Effector memory CD4-positive, alpha-beta T cell (primary cell): ENCODE results near the gene GALNT18.

Experiments used
- DNase-seq, 3 donors: peaks; one replicate each; pipeline ENCODE4 v3.0.0-alpha.2; 2020
- H3K27ac ChIP-seq: 2 replicates; pipeline ENCODE4 v1.7.0; 2013; ENCODE audit warnings: mild to moderate bottlenecking, low read length, moderate library complexity; ENCODE audit not compliant: insufficient read depth, poor library complexity, severe bottlenecking
- H3K27me3 ChIP-seq: replicated peaks from 2 replicates; pipeline ENCODE4 v1.7.0; 2013; ENCODE audit warnings: mild to moderate bottlenecking, low read length; ENCODE audit not compliant: insufficient read depth, control insufficient read depth, poor library complexity, severe bottlenecking
- H3K36me3 ChIP-seq: 2 replicates; pipeline ENCODE4 v1.7.0; 2013; ENCODE audit warnings: mild to moderate bottlenecking, low read length, moderate library complexity; ENCODE audit not compliant: control insufficient read depth, insufficient read depth
- H3K4me1 ChIP-seq: 2 replicates; pipeline ENCODE4 v1.7.0; 2013; ENCODE audit warnings: low read length, mild to moderate bottlenecking; ENCODE audit not compliant: control insufficient read depth, insufficient read depth, poor library complexity, severe bottlenecking
- H3K4me3 ChIP-seq: 2 replicates; pipeline ENCODE4 v1.7.0; 2013; ENCODE audit warnings: low read length, low read depth, mild to moderate bottlenecking; ENCODE audit not compliant: insufficient read depth, poor library complexity, severe bottlenecking
- H3K9me3 ChIP-seq: 2 replicates; pipeline ENCODE4 v1.7.0; 2013; ENCODE audit warnings: mild to moderate bottlenecking, low read length, moderate library complexity; ENCODE audit not compliant: control insufficient read depth

The GALNT18 gene

GRCh38 chr11:11267312-11267711, 354.5 kb downstream of the GALNT18 start:
- Histone ChIP-seq H3K4me1 (no peaks in the 10 kb centered on the region), H3K9me3 (no peaks in the 10 kb centered on the region), H3K36me3 (no peaks in the 10 kb centered on the region), H3K27ac (no peak overlapping the region), H3K27me3 (no peaks in the 10 kb centered on the region), H3K4me3 (no peak overlapping the region)
- DNase-seq, result no peak

GRCh38 chr11:11265994-11266606, 355.7 kb downstream of the GALNT18 start:
- DNase-seq, result peak; percentile 16 to 40 (median 31)
- Histone ChIP-seq H3K27me3 (no peaks in the 10 kb centered on the region), H3K4me3 (no peak overlapping the region), H3K9me3 (no peaks in the 10 kb centered on the region), H3K4me1 (no peaks in the 10 kb centered on the region), H3K36me3 (no peaks in the 10 kb centered on the region), H3K27ac (no peak overlapping the region)

GRCh38 chr11:11265320-11265719, 356.5 kb downstream of the GALNT18 start:
- Histone ChIP-seq H3K27ac (no peak overlapping the region), H3K36me3 (no peaks in the 10 kb centered on the region), H3K9me3 (no peaks in the 10 kb centered on the region), H3K27me3 (no peaks in the 10 kb centered on the region), H3K4me1 (no peaks in the 10 kb centered on the region), H3K4me3 (no peak overlapping the region)
- no peak for DNase-seq

GRCh38 chr11:11263238-11264005, 358.4 kb downstream of the GALNT18 start:
- H3K27ac ChIP-seq, result no peak overlapping the region
- no peaks in the 10 kb centered on the region for H3K4me1 ChIP-seq
- H3K9me3 ChIP-seq, result no peaks in the 10 kb centered on the region
- H3K36me3 ChIP-seq, result no peaks in the 10 kb centered on the region
- DNase-seq, result no peak
- no peaks in the 10 kb centered on the region for H3K27me3 ChIP-seq
- H3K4me3 ChIP-seq, result no peak overlapping the region

GRCh38 chr11:11262171-11262920, 359.5 kb downstream of the GALNT18 start:
- Histone ChIP-seq H3K4me1 (no peaks in the 10 kb centered on the region), H3K9me3 (no peaks in the 10 kb centered on the region)
- no peak for DNase-seq

GRCh38 chr11:11261629-11262028, 360.2 kb downstream of the GALNT18 start:
- no peak for DNase-seq
- H3K4me3 ChIP-seq, result no peak overlapping the region
- no peak overlapping the region for H3K27ac ChIP-seq
- H3K9me3 ChIP-seq, result no peaks in the 10 kb centered on the region
- no peaks in the 10 kb centered on the region for H3K4me1 ChIP-seq
- H3K27me3 ChIP-seq, result no peaks in the 10 kb centered on the region
- H3K36me3 ChIP-seq, result no peaks in the 10 kb centered on the region

More at GRCh38 chr11:11262171-11262920, 359.5 kb downstream of the GALNT18 start:
- H3K27me3 ChIP-seq, result no peaks in the 10 kb centered on the region
- H3K4me3 ChIP-seq, result no peak overlapping the region
- H3K36me3 ChIP-seq, result no peaks in the 10 kb centered on the region
- no peak overlapping the region for H3K27ac ChIP-seq

GRCh38 chr11:11260903-11261302, 360.9 kb downstream of the GALNT18 start:
- Histone ChIP-seq H3K36me3 (no peaks in the 10 kb centered on the region), H3K4me1 (no peaks in the 10 kb centered on the region), H3K9me3 (no peaks in the 10 kb centered on the region), H3K27me3 (no peaks in the 10 kb centered on the region), H3K4me3 (no peak overlapping the region), H3K27ac (no peak overlapping the region)
- no peak for DNase-seq

- H3K9me3 ChIP-seq, result no peaks in the 10 kb centered on the region
- no peak overlapping the region for H3K4me3 ChIP-seq
- H3K27ac ChIP-seq, result no peak overlapping the region
- DNase-seq, result no peak
- no peaks in the 10 kb centered on the region for H3K27me3 ChIP-seq
- no peaks in the 10 kb centered on the region for H3K4me1 ChIP-seq
- no peaks in the 10 kb centered on the region for H3K36me3 ChIP-seq
Measured at GRCh38 chr11:11253995-11254394, 367.8 kb downstream of the GALNT18 start.

GRCh38 chr11:11253497-11253896, 368.3 kb downstream of the GALNT18 start:
- Histone ChIP-seq H3K4me1 (no peaks in the 10 kb centered on the region), H3K4me3 (no peak overlapping the region), H3K27ac (no peak overlapping the region), H3K27me3 (no peaks in the 10 kb centered on the region), H3K36me3 (no peaks in the 10 kb centered on the region), H3K9me3 (no peaks in the 10 kb centered on the region)
- no peak for DNase-seq

GRCh38 chr11:11252403-11252802, 369.4 kb downstream of the GALNT18 start:
- H3K27ac ChIP-seq, result no peak overlapping the region
- H3K9me3 ChIP-seq, result no peaks in the 10 kb centered on the region
- H3K4me3 ChIP-seq, result no peak overlapping the region
- no peaks in the 10 kb centered on the region for H3K4me1 ChIP-seq
- no peaks in the 10 kb centered on the region for H3K36me3 ChIP-seq
- H3K27me3 ChIP-seq, result no peaks in the 10 kb centered on the region
- DNase-seq, result no peak
